ENCODE results near the gene ELL. TPM values are rescaled to one million over a fixed set of nuclear protein-coding genes. Genes with fewer than 3 reads are reported as not detected.

ELL gene
- total and polyA plus RNA-seq, 8 donors, result 4.1 to 88.7 (median 11.2) TPM

- H3K27ac ChIP-seq, result no peak overlapping the region
- H3K9me3 ChIP-seq, result no peaks in the 10 kb centered on the region
- H3K4me1 ChIP-seq, result peaks cover 8 to 14% (median 12%) of the 10 kb centered on the region in 4 donors
- intact Hi-C loops (cut with DNase I; ENCODE audit: low total_unique reads), result no loop called here
- TF ChIP-seq CTCF (IDR thresholded peaks at IDR 0.05) (no peak), EP300 (IDR thresholded peaks at IDR 0.05) (no peak), POLR2A (IDR thresholded peaks at IDR 0.05) (no peak), POLR2AphosphoS5 (IDR thresholded peaks at IDR 0.05) (no peak)
- WGBS, 5 donors, result 90 to 94% (median 92%) methylated on average over 11 of the region's 11 CpGs
- peaks cover 41 to 62% (median 61%) of the 10 kb centered on the region in 4 donors for H3K36me3 ChIP-seq
- no peak overlapping the region for H3K4me3 ChIP-seq
- DNase-seq, result no peak
- H3K27me3 ChIP-seq, result peaks cover 0 to under 1% (median 0%) of the 10 kb centered on the region in 3 donors
These were observed 78.0 kb downstream of the ELL start for GRCh38 chr19:18443831-18444230.

- 88 to 97% (median 96%) methylated on average over 6 of the region's 6 CpGs for WGBS, 5 donors
- peaks cover 0 to 4% (median 0%) of the 10 kb centered on the region in 3 donors for H3K27me3 ChIP-seq
- H3K36me3 ChIP-seq, result peaks cover 38 to 58% (median 56%) of the 10 kb centered on the region in 4 donors
- H3K9me3 ChIP-seq, result no peaks in the 10 kb centered on the region
- intact Hi-C loops (cut with DNase I; ENCODE audit: low total_unique reads), result no loop called here
- DNase-seq, result no peak
- TF ChIP-seq POLR2A (IDR thresholded peaks at IDR 0.05) (no peak), EP300 (IDR thresholded peaks at IDR 0.05) (no peak), CTCF (IDR thresholded peaks at IDR 0.05) (no peak), POLR2AphosphoS5 (IDR thresholded peaks at IDR 0.05) (no peak)
- H3K4me1 ChIP-seq, result peaks cover 12 to 18% (median 16%) of the 10 kb centered on the region in 4 donors
- no peak overlapping the region for H3K27ac ChIP-seq
- no peak overlapping the region for H3K4me3 ChIP-seq
These were observed 78.5 kb downstream of the ELL start for GRCh38 chr19:18443406-18443805.

- H3K4me3 ChIP-seq, result no peak overlapping the region
- TF ChIP-seq CTCF (IDR thresholded peaks at IDR 0.05) (no peak), POLR2A (IDR thresholded peaks at IDR 0.05) (no peak), POLR2AphosphoS5 (IDR thresholded peaks at IDR 0.05) (no peak), EP300 (IDR thresholded peaks at IDR 0.05) (no peak)
- WGBS, 5 donors, result 82 to 91% (median 86%) methylated on average over 12 of the region's 12 CpGs
- H3K36me3 ChIP-seq, result peaks cover 38 to 54% (median 52%) of the 10 kb centered on the region in 4 donors
- peaks cover 0 to 9% (median 0%) of the 10 kb centered on the region in 3 donors for H3K27me3 ChIP-seq
- H3K4me1 ChIP-seq, result peaks cover 17 to 23% (median 21%) of the 10 kb centered on the region in 4 donors
- intact Hi-C loops (cut with DNase I; ENCODE audit: low total_unique reads), result no loop called here
- no peaks in the 10 kb centered on the region for H3K9me3 ChIP-seq
- no peak for DNase-seq
- no peak overlapping the region for H3K27ac ChIP-seq
These were observed 78.9 kb downstream of the ELL start for GRCh38 chr19:18442941-18443340.

- H3K4me1 ChIP-seq, result peaks cover 25 to 32% (median 29%) of the 10 kb centered on the region in 4 donors
- WGBS, 5 donors, result 63 to 74% (median 69%) methylated on average over 5 of the region's 5 CpGs
These were observed 79.8 kb downstream of the ELL start for GRCh38 chr19:18441804-18442788.

More at GRCh38 chr19:18441804-18442788, 79.8 kb downstream of the ELL start:
- Histone ChIP-seq H3K36me3 (peaks cover 34 to 47% (median 44%) of the 10 kb centered on the region in 4 donors), H3K9me3 (no peaks in the 10 kb centered on the region), H3K27ac (no peak overlapping the region), H3K4me3 (no peak overlapping the region), H3K27me3 (peaks cover 0 to 17% (median 0%) of the 10 kb centered on the region in 3 donors)
- no peak for DNase-seq
- no peak for TF ChIP-seq EP300 (IDR thresholded peaks at IDR 0.05)
- TF ChIP-seq CTCF (IDR thresholded peaks at IDR 0.05), result no peak
- TF ChIP-seq POLR2AphosphoS5 (IDR thresholded peaks at IDR 0.05), result no peak
- no peak for TF ChIP-seq POLR2A (IDR thresholded peaks at IDR 0.05)
- intact Hi-C loops (cut with DNase I; ENCODE audit: low total_unique reads), result no loop called here
